GM12872 (cell line): ENCODE results near the gene VAMP8.

Source experiments
- CTCF ChIP-seq: IDR thresholded peaks from 3 replicates; pipeline ENCODE4 v1.5.1; 2011; ENCODE audit warnings: low read depth, mild to moderate bottlenecking, low read length, moderate library complexity; ENCODE audit not compliant: insufficient read depth

The VAMP8 gene

GRCh38 chr2:85549826-85550225 lies 27.6 kb upstream of the VAMP8 start:
- no peak for TF ChIP-seq CTCF

- no peak for TF ChIP-seq CTCF
Observed at GRCh38 chr2:85550486-85550885, 26.9 kb upstream of the VAMP8 start.

GRCh38 chr2:85551698-85552678 lies 25.4 kb upstream of the VAMP8 start:
- TF ChIP-seq CTCF: peak; percentile 90

GRCh38 chr2:85553184-85553583 lies 24.2 kb upstream of the VAMP8 start:
- TF ChIP-seq CTCF: no peak

- TF ChIP-seq CTCF: no peak
Observed at GRCh38 chr2:85554980-85555612, 22.3 kb upstream of the VAMP8 start.

- no peak for TF ChIP-seq CTCF
Observed at GRCh38 chr2:85557130-85557529, 20.3 kb upstream of the VAMP8 start.

- no peak for TF ChIP-seq CTCF
Observed at GRCh38 chr2:85558160-85558559, 19.2 kb upstream of the VAMP8 start.
